Kidney (tissue), 14 donors: ENCODE measurements around the gene PIP4K2C. TPM values are rescaled to one million over a fixed set of nuclear protein-coding genes. Genes with fewer than 3 reads are reported as not detected.
"Not testable (repeated sequence)": the region's sequence is repeated elsewhere in the genome, so short reads cannot be mapped to it uniquely, and the experiment has no call there.

Experiments used
- DNase-seq, 5 donors: peaks; one replicate each; pipeline ENCODE4 v3.0.0-alpha.2; 2013 to 2020
- FAIRE-seq: peaks from 2 replicates; lab custom pipeline; 2012; peaks lifted over from hg19 to GRCh38; lab: Jason Lieb, UNC
- H3K27ac ChIP-seq, 2 donors: one replicate each; pipeline ENCODE4 v1.7.0; 2013; ENCODE audit warnings: low read depth in 2 of 2, low read length in 2 of 2, inconsistent platforms in 1 of 2
- H3K27me3 ChIP-seq: one replicate; pipeline ENCODE4 v1.7.1; 2013; ENCODE audit warnings: low read length, inconsistent platforms; ENCODE audit not compliant: control insufficient read depth, insufficient read depth
- H3K36me3 ChIP-seq, 3 donors: one replicate each; pipeline versions ENCODE4 v1.7.0 to v1.7.1; 2013; ENCODE audit warnings: low read length in 3 of 3, control low read depth in 1 of 3, inconsistent platforms in 1 of 3; ENCODE audit not compliant: insufficient read depth in 3 of 3, control insufficient read depth in 2 of 3
- H3K4me1 ChIP-seq, 3 donors: one replicate each; pipeline versions ENCODE4 v1.7.0 to v1.7.1; 2013; ENCODE audit warnings: low read length in 3 of 3, inconsistent platforms in 1 of 3, low read depth in 1 of 3; ENCODE audit not compliant: control insufficient read depth in 2 of 3, insufficient read depth in 2 of 3
- H3K4me3 ChIP-seq, 3 donors: one replicate each; pipeline versions ENCODE4 v1.7.0 to v1.8.1; 2013; ENCODE audit warnings: low read length in 3 of 3, control low read depth in 1 of 3, inconsistent platforms in 1 of 3
- H3K9ac ChIP-seq, 3 donors: one replicate each; pipeline versions ENCODE4 v1.7.0 to v1.7.1; 2013; ENCODE audit warnings: low read length in 3 of 3, control low read depth in 1 of 3, inconsistent platforms in 1 of 3
- H3K9me3 ChIP-seq, 3 donors: one replicate each; pipeline versions ENCODE4 v1.7.0 to v1.7.1; 2013; ENCODE audit warnings: low read length in 3 of 3, control low read depth in 1 of 3, inconsistent platforms in 1 of 3; ENCODE audit not compliant: control insufficient read depth in 2 of 3, insufficient read depth in 1 of 3
- intact Hi-C: fragments of 100-400 bp; cut with DNase I; formaldehyde crosslinking; loops from one replicate; pipeline ENCODE4 v1.11.1; 2022
- polyA plus RNA-seq: library from polyadenylated mRNA; stranded (reverse); fragments of 350-450 nt; fragmentation: Illumina TruSeq; extraction: RNeasy Lipid Tissue Mini Kit (QIAGEN cat#74804); gene quantifications from one replicate; pipeline ENCODE4 v1.2.3, GENCODE V29; 2014; ENCODE audit warnings: low read depth, low replicate concordance; ENCODE audit not compliant: insufficient read depth
- total RNA-seq: library from RNA; stranded (reverse); fragmentation: NEBNext Ultra II Directional; extraction: Animal tissue kit (Norgen Biotek cat#: 25700); gene quantifications from one replicate; pipeline ENCODE4 v1.2.1, GENCODE V29; 2021
- TF ChIP-seq, protein P1 (sequence below): IDR thresholded peaks from 3 replicates; pipeline ENCODE4 v1.5.1; 2012; ENCODE audit warnings: mild to moderate bottlenecking, moderate library complexity, borderline replicate concordance; ENCODE audit not compliant: insufficient read depth; ENCODE audit errors: extremely low read depth
- donor health status: control.
- donor health status: control.
- donor health status: control.
- donor health status: control.
- donor health status: control.
- donor health status: DM: yes; HTN: yes; CAD: no.
- donor health status: Normal renal cell carcinoma (clear cell type).

Gene PIP4K2C
- total and polyA plus RNA-seq, 2 donors from 2014 or later: 43.2 to 52.4 TPM

DNA sequence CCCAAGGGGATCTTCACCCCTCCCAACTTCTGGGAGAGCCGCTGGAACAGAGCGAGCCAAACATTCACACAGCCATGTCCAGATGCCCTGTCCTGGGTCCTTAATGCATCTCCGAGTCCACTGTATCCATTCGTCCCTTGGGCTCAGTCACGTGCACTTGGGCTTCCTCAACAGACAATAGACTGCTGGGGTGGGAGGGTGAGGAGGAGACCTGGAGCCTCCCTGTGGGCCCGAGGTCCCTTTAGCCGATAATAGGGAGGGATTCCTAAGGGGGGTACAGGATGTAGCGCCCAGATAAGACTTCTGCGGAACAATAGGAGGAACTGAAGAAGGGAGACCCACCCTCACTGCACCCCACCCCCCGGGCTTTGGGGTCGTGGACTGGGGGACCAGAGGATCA, 26.9 kb downstream of the PIP4K2C start:
- H3K9ac ChIP-seq: no peak overlapping the region
- no peak overlapping the region for H3K27ac ChIP-seq
- DNase-seq: peak in 2 of 5 donors; percentile 18 to 34
- H3K27me3 ChIP-seq: peaks cover 27% of the 10 kb centered on the region
- no peak for FAIRE-seq
- intact Hi-C loops: no loop called here
- no peaks in the 10 kb centered on the region for H3K9me3 ChIP-seq
- peaks cover 0 to 16% (median 5%) of the 10 kb centered on the region in 3 donors for H3K4me1 ChIP-seq
- TF ChIP-seq, protein P1, sequence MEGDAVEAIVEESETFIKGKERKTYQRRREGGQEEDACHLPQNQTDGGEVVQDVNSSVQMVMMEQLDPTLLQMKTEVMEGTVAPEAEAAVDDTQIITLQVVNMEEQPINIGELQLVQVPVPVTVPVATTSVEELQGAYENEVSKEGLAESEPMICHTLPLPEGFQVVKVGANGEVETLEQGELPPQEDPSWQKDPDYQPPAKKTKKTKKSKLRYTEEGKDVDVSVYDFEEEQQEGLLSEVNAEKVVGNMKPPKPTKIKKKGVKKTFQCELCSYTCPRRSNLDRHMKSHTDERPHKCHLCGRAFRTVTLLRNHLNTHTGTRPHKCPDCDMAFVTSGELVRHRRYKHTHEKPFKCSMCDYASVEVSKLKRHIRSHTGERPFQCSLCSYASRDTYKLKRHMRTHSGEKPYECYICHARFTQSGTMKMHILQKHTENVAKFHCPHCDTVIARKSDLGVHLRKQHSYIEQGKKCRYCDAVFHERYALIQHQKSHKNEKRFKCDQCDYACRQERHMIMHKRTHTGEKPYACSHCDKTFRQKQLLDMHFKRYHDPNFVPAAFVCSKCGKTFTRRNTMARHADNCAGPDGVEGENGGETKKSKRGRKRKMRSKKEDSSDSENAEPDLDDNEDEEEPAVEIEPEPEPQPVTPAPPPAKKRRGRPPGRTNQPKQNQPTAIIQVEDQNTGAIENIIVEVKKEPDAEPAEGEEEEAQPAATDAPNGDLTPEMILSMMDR: no peak
- no peaks in the 10 kb centered on the region for H3K36me3 ChIP-seq
- no peak overlapping the region for H3K4me3 ChIP-seq

DNA sequence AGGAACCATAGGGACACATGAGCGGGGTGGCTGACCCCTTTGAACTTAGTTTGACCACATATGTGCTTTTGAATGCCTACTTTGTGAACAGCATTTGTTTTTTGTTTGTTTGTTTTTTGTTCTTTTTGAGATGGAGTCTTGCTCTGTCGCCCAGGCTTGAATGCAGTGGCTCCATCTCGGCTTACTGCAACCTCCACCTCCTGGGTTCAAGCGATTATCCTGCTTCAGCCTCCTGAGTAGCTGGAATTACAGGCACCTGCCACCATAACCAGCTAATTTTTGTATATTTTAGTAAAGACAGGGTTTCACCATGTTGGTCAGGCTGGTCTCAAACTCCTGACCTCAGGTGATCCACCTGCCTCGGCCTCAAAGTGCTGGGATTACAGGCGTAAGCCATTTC, 27.4 kb downstream of the PIP4K2C start:
- H3K4me3 ChIP-seq, H3K9ac ChIP-seq, intact Hi-C loops, H3K9me3 ChIP-seq, H3K36me3 ChIP-seq, H3K27ac ChIP-seq, FAIRE-seq, DNase-seq: not testable (repeated sequence)
- H3K27me3 ChIP-seq: peaks cover 27% of the 10 kb centered on the region
- peaks cover 0 to 16% (median 5%) of the 10 kb centered on the region in 3 donors for H3K4me1 ChIP-seq

DNA sequence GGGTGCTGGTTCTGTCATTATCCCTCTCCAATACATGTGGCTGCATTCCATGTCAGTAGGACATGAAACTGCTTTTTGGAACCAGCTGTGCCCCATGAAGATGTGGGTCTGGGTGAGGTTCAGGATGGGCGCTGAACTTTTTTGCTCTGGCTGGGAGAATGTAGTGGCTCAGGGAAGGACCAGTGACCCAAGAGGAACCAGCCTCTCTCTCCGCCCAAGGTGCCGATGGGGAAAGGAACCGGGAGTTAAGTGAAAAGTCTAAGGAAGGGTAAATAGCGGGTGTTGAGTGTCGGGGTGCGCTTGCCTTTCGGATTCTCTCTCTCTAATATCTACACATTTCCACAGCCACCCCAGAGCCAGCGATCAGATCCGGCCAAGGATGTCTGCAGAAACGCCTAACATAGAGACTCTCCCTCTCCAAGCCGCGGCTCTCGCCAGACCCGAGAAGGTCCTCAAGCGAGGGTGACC, 28.0 kb downstream of the PIP4K2C start:
- intact Hi-C loops: no loop called here
- H3K4me3 ChIP-seq: no peak overlapping the region
- TF ChIP-seq, protein P1: no peak

DNA sequence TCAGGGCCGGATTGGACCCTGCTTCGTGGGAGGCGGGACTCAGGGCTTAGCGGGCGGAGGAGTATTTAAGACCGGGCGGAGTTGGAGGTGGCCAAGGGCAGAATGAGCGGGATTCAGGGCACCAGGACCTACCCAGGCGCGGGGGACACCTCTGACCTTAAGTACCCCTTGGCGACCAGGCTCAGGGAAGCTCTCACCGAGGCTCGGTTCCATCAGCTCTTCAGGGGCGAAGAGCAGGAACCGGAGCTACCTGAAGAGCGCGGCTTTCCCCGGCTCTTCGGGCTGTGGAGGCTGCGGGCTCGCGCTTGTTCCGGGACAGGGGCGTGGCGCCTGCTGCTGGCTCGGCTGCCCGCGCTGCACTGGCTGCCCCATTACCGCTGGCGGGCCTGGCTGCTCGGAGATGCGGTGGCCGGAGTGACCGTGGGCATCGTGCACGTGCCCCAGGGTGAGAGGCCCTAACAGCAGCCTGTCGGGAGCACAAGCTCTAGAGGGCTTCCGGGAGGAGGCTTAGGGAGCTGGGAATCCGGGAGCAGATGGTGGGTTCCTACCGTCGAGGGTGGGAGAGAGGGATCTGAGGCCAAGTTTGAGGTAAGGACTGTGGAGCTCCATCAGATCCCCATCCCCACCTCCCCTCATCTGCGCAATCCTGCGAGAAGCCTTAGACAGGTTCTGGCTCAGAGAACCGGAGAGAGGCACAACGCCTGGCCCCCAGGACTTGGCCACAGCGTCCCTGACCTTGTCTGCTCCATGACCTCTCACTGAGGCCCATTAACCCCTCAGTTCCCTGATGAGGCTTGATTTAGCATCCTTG, 28.6 kb downstream of the PIP4K2C start:
- TF ChIP-seq, protein P1: no peak
- Histone ChIP-seq H3K4me3 (no peak overlapping the region), H3K36me3 (no peaks in the 10 kb centered on the region), H3K9ac (no peak overlapping the region), H3K27me3 (peaks cover 30% of the 10 kb centered on the region), H3K27ac (no peak overlapping the region), H3K4me1 (peaks cover 0 to 16% (median 5%) of the 10 kb centered on the region in 3 donors), H3K9me3 (no peaks in the 10 kb centered on the region)
- DNase-seq (peak in 2 of 5 donors; percentile 33 to 72), FAIRE-seq (no peak)
- intact Hi-C loops: loop anchor here (5.0 kb wide), 1 partner anchor 37 kb away; no protein-coding TSS in a partner anchor

More for the DNA sequence above, 28.0 kb downstream of the PIP4K2C start:
- H3K4me1 ChIP-seq: peaks cover 0 to 16% (median 5%) of the 10 kb centered on the region in 3 donors
- H3K36me3 ChIP-seq: no peaks in the 10 kb centered on the region
- FAIRE-seq (no peak), DNase-seq (no peak)
- peaks cover 30% of the 10 kb centered on the region for H3K27me3 ChIP-seq
- H3K9me3 ChIP-seq: no peaks in the 10 kb centered on the region
- H3K9ac ChIP-seq: no peak overlapping the region
- no peak overlapping the region for H3K27ac ChIP-seq
